ENCODE measurements around the gene NGFR.

NGFR gene

GRCh38 chr17:49553676-49554335, 58.7 kb downstream of the NGFR start:
- H3K79me2 ChIP-seq (ENCODE audit: control insufficient read depth, low read length): no peaks in the 10 kb centered on the region
- H3K4me3 ChIP-seq (ENCODE audit: low read length): no peak overlapping the region
- H3K27ac ChIP-seq (ENCODE audit: low read depth, low read length): no peak overlapping the region
- peaks cover 10% of the 10 kb centered on the region for H3K4me1 ChIP-seq (ENCODE audit: control insufficient read depth, low read length)
- H3K4me2 ChIP-seq (ENCODE audit: low read length): no peak overlapping the region
- TF ChIP-seq EZH2phosphoT487 (IDR thresholded peaks at IDR 0.05; ENCODE audit: borderline replicate concordance, low read length) (no peak), CTCF (IDR thresholded peaks at IDR 0.05; ENCODE audit: low read depth, low read length, poor library complexity, severe bottlenecking) (no peak)
- H4K20me1 ChIP-seq (ENCODE audit: control insufficient read depth, insufficient read depth, low read depth, low read length): no peaks in the 10 kb centered on the region
- no peaks in the 10 kb centered on the region for H3K9me3 ChIP-seq (ENCODE audit: control insufficient read depth, insufficient read depth, low read length)
- 0 out of 2 replicates have a peak, but pooled peaks cover 2% of the 10 kb centered on the region for H3F3A ChIP-seq (ENCODE audit: control insufficient read depth, insufficient read depth)
- H3K27me3 ChIP-seq (ENCODE audit: control insufficient read depth, low read length): no peaks in the 10 kb centered on the region; the same call in 1 of the 2 replicates
- no peaks in the 10 kb centered on the region for H3K9me2 ChIP-seq (replicated peaks; ENCODE audit: control insufficient read depth, low read length)
- no peaks in the 10 kb centered on the region for H3K36me3 ChIP-seq (ENCODE audit: control insufficient read depth, low read length)

DNA sequence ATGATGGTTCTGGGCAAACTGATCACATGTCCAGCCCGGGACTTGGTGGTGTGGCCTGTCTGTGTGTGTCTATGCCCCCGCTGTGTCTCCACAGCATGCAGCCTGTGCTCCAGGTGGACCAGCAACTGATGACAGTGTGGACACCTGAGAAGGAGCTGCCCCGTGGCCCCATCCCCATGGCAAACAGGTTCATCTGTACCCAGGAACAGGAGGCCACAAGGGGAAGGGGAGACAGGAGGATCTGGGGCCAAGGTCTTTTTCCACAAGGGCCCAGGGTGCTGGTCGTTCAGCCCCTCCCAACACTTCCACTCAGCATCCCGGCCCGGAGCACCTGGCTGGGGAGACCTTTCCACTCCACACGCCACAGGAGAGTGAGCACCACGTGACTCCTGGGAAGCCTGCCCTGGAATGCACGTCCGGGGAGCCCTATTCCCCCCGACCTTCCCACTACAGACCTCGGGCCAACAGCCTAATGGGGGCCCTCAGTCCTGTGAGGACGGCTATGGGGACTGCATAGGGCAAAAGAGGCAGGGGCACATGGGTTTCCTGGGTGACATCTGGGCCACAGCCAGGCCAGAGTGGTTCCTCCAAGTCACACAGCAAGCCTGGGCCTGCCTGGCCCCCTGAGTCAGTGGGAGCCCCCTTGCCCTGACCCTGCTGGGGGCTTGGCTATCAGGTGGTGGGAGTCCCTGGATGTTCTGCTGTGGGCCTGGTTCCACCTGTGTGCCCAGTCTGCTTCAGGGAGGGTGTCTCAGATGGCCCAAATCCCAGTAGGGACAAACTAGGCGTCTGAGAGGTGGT, 59.8 kb downstream of the NGFR start:
- H3K4me3 ChIP-seq (ENCODE audit: low read length): no peak overlapping the region
- H4K20me1 ChIP-seq (ENCODE audit: control insufficient read depth, insufficient read depth, low read depth, low read length): no peaks in the 10 kb centered on the region
- no peaks in the 10 kb centered on the region for H3K36me3 ChIP-seq (ENCODE audit: control insufficient read depth, low read length)
- no peaks in the 10 kb centered on the region for H3K9me3 ChIP-seq (ENCODE audit: control insufficient read depth, insufficient read depth, low read length)
- H3K4me2 ChIP-seq (ENCODE audit: low read length): no peak overlapping the region
- no peaks in the 10 kb centered on the region; the same call in 1 of the 2 replicates for H3K27me3 ChIP-seq (ENCODE audit: control insufficient read depth, low read length)
- 0 out of 2 replicates have a peak, but pooled peaks cover 2% of the 10 kb centered on the region for H3F3A ChIP-seq (ENCODE audit: control insufficient read depth, insufficient read depth)
- no peak for TF ChIP-seq EZH2phosphoT487 (IDR thresholded peaks at IDR 0.05; ENCODE audit: borderline replicate concordance, low read length)
- no peaks in the 10 kb centered on the region for H3K79me2 ChIP-seq (ENCODE audit: control insufficient read depth, low read length)
- H3K27ac ChIP-seq (ENCODE audit: low read depth, low read length): no peak overlapping the region
- H3K4me1 ChIP-seq (ENCODE audit: control insufficient read depth, low read length): peaks cover 10% of the 10 kb centered on the region
- no peaks in the 10 kb centered on the region for H3K9me2 ChIP-seq (replicated peaks; ENCODE audit: control insufficient read depth, low read length)

- Histone ChIP-seq H3K27me3 (ENCODE audit: control insufficient read depth, low read length) (no peaks in the 10 kb centered on the region; the same call in 1 of the 2 replicates), H3K79me2 (ENCODE audit: control insufficient read depth, low read length) (no peaks in the 10 kb centered on the region), H3K9me2 (replicated peaks; ENCODE audit: control insufficient read depth, low read length) (no peaks in the 10 kb centered on the region), H3K36me3 (ENCODE audit: control insufficient read depth, low read length) (no peaks in the 10 kb centered on the region), H4K20me1 (ENCODE audit: control insufficient read depth, insufficient read depth, low read depth, low read length) (no peaks in the 10 kb centered on the region), H3K4me2 (ENCODE audit: low read length) (peak overlapping the region; percentile 43), H3K4me3 (ENCODE audit: low read length) (no peak overlapping the region), H3F3A (ENCODE audit: control insufficient read depth, insufficient read depth) (0 out of 2 replicates have a peak, but pooled peaks cover 2% of the 10 kb centered on the region), H3K9me3 (ENCODE audit: control insufficient read depth, insufficient read depth, low read length) (no peaks in the 10 kb centered on the region), H3K27ac (ENCODE audit: low read depth, low read length) (no peak overlapping the region), H3K4me1 (ENCODE audit: control insufficient read depth, low read length) (peaks cover 10% of the 10 kb centered on the region)
- TF ChIP-seq EZH2phosphoT487 (IDR thresholded peaks at IDR 0.05; ENCODE audit: borderline replicate concordance, low read length): no peak
- TF ChIP-seq CTCF (IDR thresholded peaks at IDR 0.05; ENCODE audit: low read depth, low read length, poor library complexity, severe bottlenecking): no peak
These were observed 60.6 kb downstream of the NGFR start for GRCh38 chr17:49555495-49556222.
